Sigmoid colon (tissue), 4 donors: ENCODE measurements around the gene SGCE.

ENCODE experiments used
- CTCF ChIP-seq, 4 experiments: fragments of 450-650 bp in 3 of 4; fragments of 200-600 bp in 1 of 4; IDR thresholded peaks; one replicate each; pipeline ENCODE4 v1.5.1; 2016 to 2019; ENCODE audit warnings: antibody characterized with exemption in 4 of 4, mild to moderate bottlenecking in 3 of 4, moderate library complexity in 2 of 4
- POLR2A ChIP-seq, 2 donors: fragments of 450-650 bp; IDR thresholded peaks; one replicate each; pipeline ENCODE4 v1.6.1; 2016; ENCODE audit warnings: antibody characterized with exemption in 2 of 2, mild to moderate bottlenecking in 2 of 2, moderate library complexity in 2 of 2
- POLR2AphosphoS5 ChIP-seq, 4 donors: sonication (generic); formaldehyde crosslinking; IDR thresholded peaks; one replicate each; pipeline ENCODE4 v1.6.1; 2017; ENCODE audit warnings: antibody characterized with exemption in 4 of 4

- no peak for TF ChIP-seq POLR2A (IDR thresholded peaks at IDR 0.05)
- TF ChIP-seq CTCF (IDR thresholded peaks at IDR 0.05), result no peak
- no peak for TF ChIP-seq POLR2AphosphoS5 (IDR thresholded peaks at IDR 0.05)
These were observed 12.9 kb downstream of the SGCE start for GRCh38 chr7:94642838-94643653.
